Measurements from ENCODE around the gene PLPP7. TPM values are rescaled to one million over a fixed set of nuclear protein-coding genes. Genes with fewer than 3 reads are reported as not detected.
"Not testable (repeated sequence)": the region's sequence is repeated elsewhere in the genome, so short reads cannot be mapped to it uniquely, and the experiment has no call there.

Gene PLPP7
- polyA plus RNA-seq, 2 donors: 0.47 to 0.73 TPM

DNA sequence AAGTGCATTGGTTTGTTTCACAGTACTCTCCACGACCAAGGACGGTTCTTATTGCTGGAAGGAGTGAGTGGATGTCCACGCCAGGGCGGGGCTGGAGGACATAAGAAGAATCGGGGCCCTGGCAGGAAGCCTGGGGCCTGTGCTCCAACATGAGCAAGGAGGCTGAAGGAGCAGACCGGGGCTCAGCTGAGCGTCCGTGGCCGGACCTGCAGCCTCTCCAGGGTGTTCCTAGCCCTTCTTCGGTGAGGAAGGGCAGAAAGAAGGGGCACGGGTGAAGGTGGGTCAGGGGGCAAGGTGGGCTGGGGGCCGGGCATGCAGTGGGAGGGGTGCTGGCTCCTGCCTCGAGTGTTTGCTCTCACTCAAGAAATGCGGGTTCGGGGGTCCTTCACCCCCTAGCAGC lies 31.3 kb upstream of the PLPP7 start:
- Histone ChIP-seq H3K36me3 (ENCODE audit: control insufficient read depth in 2 of 2, insufficient read depth in 2 of 2, low read length in 1 of 2) (peaks cover 0 to 4% of the 10 kb centered on the region in 2 donors), H3K27me3 (ENCODE audit: control insufficient read depth in 1 of 2, insufficient read depth in 2 of 2, low read length in 2 of 2) (no peaks in the 10 kb centered on the region), H3K4me3 (ENCODE audit: low read depth in 1 of 2, low read length in 2 of 2) (no peak overlapping the region), H3K4me1 (ENCODE audit: control insufficient read depth in 2 of 2, insufficient read depth in 2 of 2, low read length in 1 of 2) (peaks cover 0 to 3% of the 10 kb centered on the region in 2 donors), H3K27ac (ENCODE audit: low read depth in 2 of 2, low read length in 1 of 2) (no peak overlapping the region), H3K9me3 (ENCODE audit: control insufficient read depth in 2 of 2, insufficient read depth in 1 of 2, low read depth in 1 of 2, low read length in 1 of 2) (no peaks in the 10 kb centered on the region)
- 77 to 78% methylated on average over 15 of the region's 15 CpGs for WGBS, 2 donors

DNA sequence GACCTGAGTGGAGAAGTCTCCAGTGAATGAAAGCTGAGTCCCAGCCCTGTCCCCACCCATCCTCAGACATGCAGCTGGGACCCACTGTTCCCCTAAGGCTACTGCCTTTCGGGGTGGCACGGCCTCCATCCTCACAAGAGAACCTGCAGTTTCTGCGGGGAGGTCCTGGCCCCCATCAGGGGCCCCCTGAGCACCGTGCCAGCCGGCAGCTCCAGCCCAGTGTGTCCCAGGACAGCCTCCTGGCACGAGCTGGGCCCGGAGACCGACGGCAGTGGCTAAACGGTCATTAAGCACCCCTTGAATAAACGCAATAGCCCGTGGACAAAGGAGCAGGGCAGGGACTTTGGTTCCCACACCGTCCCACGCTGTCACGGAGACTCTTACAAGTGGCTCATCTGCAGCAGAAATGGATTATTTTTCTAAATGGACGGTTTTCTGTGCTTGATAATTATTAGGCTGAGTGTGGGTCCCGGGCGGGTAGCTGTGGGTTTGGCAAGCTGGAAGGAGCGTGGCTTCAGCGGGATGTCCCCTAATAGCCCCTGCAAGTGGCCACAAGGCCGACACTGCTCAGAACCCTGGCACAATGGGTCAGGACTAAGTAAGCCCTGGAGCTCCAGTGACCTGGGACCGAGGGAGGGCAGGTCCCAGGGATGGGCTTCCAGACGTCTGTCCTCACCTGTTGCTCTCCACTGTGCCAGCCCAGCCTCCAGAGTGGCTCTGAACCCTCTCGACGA lies 30.7 kb upstream of the PLPP7 start:
- WGBS, 2 donors: 84 to 86% methylated on average over 25 of the region's 25 CpGs

DNA sequence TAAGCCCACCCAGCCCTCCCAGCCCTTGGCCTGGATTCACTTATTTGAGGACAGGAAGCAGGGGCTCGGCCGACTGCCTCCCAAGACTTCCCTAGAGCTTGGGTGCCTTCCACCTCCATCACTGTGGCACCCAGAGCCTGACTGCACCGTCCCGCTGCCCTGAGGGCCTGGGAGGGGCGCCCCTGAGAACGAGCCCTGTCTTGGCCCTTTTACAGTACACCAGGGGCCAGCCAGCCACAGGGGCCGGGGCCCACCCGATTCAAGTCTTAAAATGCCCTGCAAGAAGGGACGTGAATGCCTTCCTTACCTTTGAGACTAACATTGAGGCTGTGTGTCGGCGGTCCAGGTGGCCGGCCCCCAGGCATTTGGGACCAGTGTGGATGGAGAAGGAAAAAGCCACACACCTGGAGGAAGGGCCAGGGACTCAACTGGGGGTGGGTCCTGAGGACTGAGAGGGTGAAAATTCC lies 30.1 kb upstream of the PLPP7 start:
- 74 to 81% methylated on average over 12 of the region's 12 CpGs for WGBS, 2 donors
- H3K4me1 ChIP-seq (ENCODE audit: control insufficient read depth in 2 of 2, insufficient read depth in 2 of 2, low read length in 1 of 2): peaks cover 0 to 3% of the 10 kb centered on the region in 2 donors

More for the DNA sequence above, 30.7 kb upstream of the PLPP7 start:
- Histone ChIP-seq H3K27ac (ENCODE audit: low read depth in 2 of 2, low read length in 1 of 2) (no peak overlapping the region), H3K27me3 (ENCODE audit: control insufficient read depth in 1 of 2, insufficient read depth in 2 of 2, low read length in 2 of 2) (no peaks in the 10 kb centered on the region), H3K9me3 (ENCODE audit: control insufficient read depth in 2 of 2, insufficient read depth in 1 of 2, low read depth in 1 of 2, low read length in 1 of 2) (no peaks in the 10 kb centered on the region), H3K4me3 (ENCODE audit: low read depth in 1 of 2, low read length in 2 of 2) (no peak overlapping the region), H3K4me1 (ENCODE audit: control insufficient read depth in 2 of 2, insufficient read depth in 2 of 2, low read length in 1 of 2) (peaks cover 0 to 3% of the 10 kb centered on the region in 2 donors), H3K36me3 (ENCODE audit: control insufficient read depth in 2 of 2, insufficient read depth in 2 of 2, low read length in 1 of 2) (peaks cover 0 to 4% of the 10 kb centered on the region in 2 donors)

DNA sequence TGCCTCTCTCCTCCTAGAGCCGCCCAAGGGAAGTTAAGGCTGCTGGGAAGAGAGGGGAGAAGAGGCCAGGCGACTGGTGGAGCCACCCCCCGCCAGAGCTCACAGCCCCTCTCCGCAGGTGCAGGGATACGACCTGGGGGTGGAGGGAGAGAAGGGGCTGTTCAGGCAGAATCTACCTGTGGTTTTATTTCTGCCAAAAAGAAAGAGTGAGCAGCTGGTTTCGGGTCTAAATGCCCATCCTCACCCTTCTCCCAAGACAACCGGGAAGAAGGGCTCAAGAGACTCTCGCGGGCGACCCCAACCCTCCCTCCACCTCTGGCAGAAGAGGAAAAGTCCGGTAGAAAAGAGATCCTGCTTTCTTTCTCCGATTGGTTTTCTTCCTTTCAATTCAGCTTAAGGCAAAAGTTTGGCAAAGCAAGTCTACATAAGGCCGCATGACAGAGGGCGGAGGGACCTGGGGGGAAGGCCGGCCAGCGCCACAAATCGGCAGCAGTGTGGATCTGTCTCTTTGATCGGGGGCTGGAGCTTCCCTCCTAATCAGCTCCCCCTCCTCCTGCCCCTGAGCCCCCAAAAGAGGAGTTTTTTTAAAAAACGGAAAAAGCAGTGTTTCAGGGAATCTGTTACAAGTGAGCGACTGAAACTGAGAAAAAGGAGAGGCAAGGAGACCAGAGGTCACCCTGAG lies 29.5 kb upstream of the PLPP7 start:
- 84 to 85% methylated on average over 20 of the region's 20 CpGs for WGBS, 2 donors
- H3K4me1 ChIP-seq (ENCODE audit: control insufficient read depth in 2 of 2, insufficient read depth in 2 of 2, low read length in 1 of 2): peaks cover 0 to 3% of the 10 kb centered on the region in 2 donors

More for the DNA sequence above, 30.1 kb upstream of the PLPP7 start:
- Histone ChIP-seq H3K27me3 (ENCODE audit: control insufficient read depth in 1 of 2, insufficient read depth in 2 of 2, low read length in 2 of 2) (no peaks in the 10 kb centered on the region), H3K36me3 (ENCODE audit: control insufficient read depth in 2 of 2, insufficient read depth in 2 of 2, low read length in 1 of 2) (peaks cover 0 to 4% of the 10 kb centered on the region in 2 donors), H3K9me3 (ENCODE audit: control insufficient read depth in 2 of 2, insufficient read depth in 1 of 2, low read depth in 1 of 2, low read length in 1 of 2) (no peaks in the 10 kb centered on the region), H3K4me3 (ENCODE audit: low read depth in 1 of 2, low read length in 2 of 2) (no peak overlapping the region), H3K27ac (ENCODE audit: low read depth in 2 of 2, low read length in 1 of 2) (no peak overlapping the region)

DNA sequence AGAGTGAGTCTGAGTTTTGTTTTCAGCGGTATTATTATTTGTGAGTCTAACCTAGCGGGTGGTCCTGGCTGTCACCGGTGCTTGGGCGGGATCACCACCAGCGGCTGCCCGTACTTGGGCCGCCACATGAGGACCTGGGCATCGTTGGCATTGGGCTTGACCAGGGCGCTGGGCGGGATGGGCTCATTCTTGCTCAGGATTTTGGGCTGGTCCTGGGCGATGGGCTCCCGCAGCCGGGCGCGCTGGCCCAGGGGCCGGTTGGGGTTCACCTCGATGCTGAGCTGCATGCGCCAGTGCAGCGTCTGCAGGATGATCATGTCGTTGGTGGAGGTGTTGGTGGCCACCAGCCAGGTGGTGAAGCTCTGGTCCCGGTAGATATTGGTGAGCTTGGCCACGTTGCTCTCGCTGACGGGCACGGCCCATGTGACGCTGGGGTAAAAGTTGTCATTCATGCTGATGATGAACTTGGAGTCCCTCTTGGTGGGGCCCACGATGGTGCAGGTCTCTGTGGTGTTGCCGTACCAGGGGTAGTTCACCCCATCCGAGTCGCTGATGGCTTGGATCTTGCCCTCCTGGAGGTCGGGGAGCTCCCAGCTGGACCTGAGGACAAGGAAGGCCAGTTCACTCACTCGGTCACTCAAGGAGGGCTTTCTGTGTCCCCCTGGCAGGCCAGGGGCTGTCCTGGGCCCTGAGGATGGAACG lies 28.6 kb upstream of the PLPP7 start:
- 94 to 95% methylated on average over 33 of the region's 33 CpGs for WGBS, 2 donors
- Histone ChIP-seq H3K36me3 (ENCODE audit: control insufficient read depth in 2 of 2, insufficient read depth in 2 of 2, low read length in 1 of 2) (peaks cover 0 to 4% of the 10 kb centered on the region in 2 donors), H3K4me3 (ENCODE audit: low read depth in 1 of 2, low read length in 2 of 2) (no peak overlapping the region), H3K27ac (ENCODE audit: low read depth in 2 of 2, low read length in 1 of 2) (no peak overlapping the region), H3K9me3 (ENCODE audit: control insufficient read depth in 2 of 2, insufficient read depth in 1 of 2, low read depth in 1 of 2, low read length in 1 of 2) (no peaks in the 10 kb centered on the region), H3K4me1 (ENCODE audit: control insufficient read depth in 2 of 2, insufficient read depth in 2 of 2, low read length in 1 of 2) (peaks cover 0 to 7% of the 10 kb centered on the region in 2 donors), H3K27me3 (ENCODE audit: control insufficient read depth in 1 of 2, insufficient read depth in 2 of 2, low read length in 2 of 2) (no peaks in the 10 kb centered on the region)

More for the DNA sequence above, 29.5 kb upstream of the PLPP7 start:
- H3K36me3 ChIP-seq (ENCODE audit: control insufficient read depth in 2 of 2, insufficient read depth in 2 of 2, low read length in 1 of 2): peaks cover 0 to 4% of the 10 kb centered on the region in 2 donors
- H3K27ac ChIP-seq (ENCODE audit: low read depth in 2 of 2, low read length in 1 of 2): no peak overlapping the region
- no peak overlapping the region for H3K4me3 ChIP-seq (ENCODE audit: low read depth in 1 of 2, low read length in 2 of 2)
- no peaks in the 10 kb centered on the region for H3K9me3 ChIP-seq (ENCODE audit: control insufficient read depth in 2 of 2, insufficient read depth in 1 of 2, low read depth in 1 of 2, low read length in 1 of 2)
- no peaks in the 10 kb centered on the region for H3K27me3 ChIP-seq (ENCODE audit: control insufficient read depth in 1 of 2, insufficient read depth in 2 of 2, low read length in 2 of 2)

DNA sequence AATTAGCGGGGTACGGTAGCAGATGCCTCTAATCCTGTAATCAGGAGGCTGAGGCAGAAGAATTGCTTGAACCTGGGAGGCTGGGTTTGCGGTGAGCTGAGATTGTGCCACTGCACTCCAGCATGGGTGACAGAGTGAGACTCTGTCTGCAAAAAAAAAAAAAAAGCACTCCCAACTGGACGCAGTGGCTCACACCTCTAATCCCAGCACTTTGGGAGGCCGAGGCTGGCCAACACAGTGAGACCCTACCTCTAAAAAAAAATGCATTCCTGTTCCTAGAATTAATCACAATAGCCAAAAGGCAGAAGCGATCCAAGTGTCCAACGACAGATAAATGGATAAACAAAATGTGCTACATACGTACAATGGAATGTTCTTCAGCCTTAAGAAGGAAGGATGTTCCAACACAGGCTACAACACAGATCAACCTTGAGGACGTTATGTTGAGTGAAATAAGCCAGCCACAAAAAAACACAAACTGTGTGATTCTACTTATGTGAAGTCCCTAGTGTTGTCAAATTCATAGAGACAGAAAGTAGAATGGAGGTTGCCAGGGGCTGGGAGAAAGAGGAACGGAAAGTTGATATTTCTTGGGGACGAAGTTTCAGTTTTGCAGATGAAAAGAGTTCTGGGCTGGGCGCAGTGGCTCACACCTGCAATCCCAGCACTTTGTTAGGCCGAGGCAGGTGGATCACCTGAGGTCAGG lies 27.0 kb upstream of the PLPP7 start:
- 81 to 83% methylated on average over 13 of the region's 13 CpGs for WGBS, 2 donors
- H3K4me1 ChIP-seq (ENCODE audit: control insufficient read depth in 2 of 2, insufficient read depth in 2 of 2, low read length in 1 of 2): peaks cover 0 to 10% of the 10 kb centered on the region in 2 donors
- peaks cover 0 to 4% of the 10 kb centered on the region in 2 donors for H3K36me3 ChIP-seq (ENCODE audit: control insufficient read depth in 2 of 2, insufficient read depth in 2 of 2, low read length in 1 of 2)
- H3K27me3 ChIP-seq (ENCODE audit: control insufficient read depth in 1 of 2, insufficient read depth in 2 of 2, low read length in 2 of 2): no peaks in the 10 kb centered on the region
- H3K9me3 ChIP-seq (ENCODE audit: control insufficient read depth in 2 of 2, insufficient read depth in 1 of 2, low read depth in 1 of 2, low read length in 1 of 2): no peaks in the 10 kb centered on the region
- no peak overlapping the region for H3K4me3 ChIP-seq (ENCODE audit: low read depth in 1 of 2, low read length in 2 of 2)
- H3K27ac ChIP-seq (ENCODE audit: low read depth in 2 of 2, low read length in 1 of 2): no peak overlapping the region

DNA sequence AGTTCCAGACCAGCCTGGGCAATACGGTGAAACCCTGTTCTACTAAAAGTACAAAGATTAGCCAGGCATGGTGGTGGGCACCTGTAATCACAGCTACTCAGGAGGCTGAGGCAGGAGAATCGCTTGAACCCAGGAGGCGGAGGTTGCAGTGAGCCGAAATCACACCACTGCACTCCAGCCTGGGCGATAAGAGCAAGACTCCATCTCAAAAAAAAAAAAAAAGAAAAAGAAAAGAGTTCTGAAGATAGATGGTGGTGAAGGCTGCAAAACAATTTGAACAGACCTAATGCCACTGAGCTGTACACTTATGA lies 26.5 kb upstream of the PLPP7 start:
- not testable (repeated sequence) for H3K27me3 ChIP-seq (ENCODE audit: control insufficient read depth in 1 of 2, insufficient read depth in 2 of 2, low read length in 2 of 2); H3K4me1 ChIP-seq (ENCODE audit: control insufficient read depth in 2 of 2, insufficient read depth in 2 of 2, low read length in 1 of 2); H3K27ac ChIP-seq (ENCODE audit: low read depth in 2 of 2, low read length in 1 of 2); H3K9me3 ChIP-seq (ENCODE audit: control insufficient read depth in 2 of 2, insufficient read depth in 1 of 2, low read depth in 1 of 2, low read length in 1 of 2); H3K4me3 ChIP-seq (ENCODE audit: low read depth in 1 of 2, low read length in 2 of 2); H3K36me3 ChIP-seq (ENCODE audit: control insufficient read depth in 2 of 2, insufficient read depth in 2 of 2, low read length in 1 of 2)
- 88 to 94% methylated on average over 5 of the region's 5 CpGs for WGBS, 2 donors

DNA sequence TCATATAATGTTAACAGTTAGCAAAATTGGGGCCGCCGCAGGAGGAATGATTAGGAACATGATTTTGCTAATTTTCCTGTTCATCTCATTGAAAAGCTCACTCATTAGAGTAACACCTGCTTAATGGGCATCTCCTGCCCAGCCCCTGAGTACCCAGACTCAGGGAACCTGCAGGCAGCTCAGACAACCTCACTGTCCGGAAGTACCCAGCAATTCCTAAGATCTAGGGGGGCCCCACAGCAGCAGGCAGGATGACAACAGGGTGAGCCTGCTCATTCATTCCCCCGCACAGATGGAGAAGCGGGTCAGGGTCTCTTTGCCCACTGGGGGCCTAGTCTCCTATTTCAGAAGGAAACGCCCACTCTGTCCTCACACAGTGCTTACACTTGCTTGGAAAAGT lies 25.8 kb upstream of the PLPP7 start:
- Histone ChIP-seq H3K27ac (ENCODE audit: low read depth in 2 of 2, low read length in 1 of 2) (no peak overlapping the region), H3K9me3 (ENCODE audit: control insufficient read depth in 2 of 2, insufficient read depth in 1 of 2, low read depth in 1 of 2, low read length in 1 of 2) (no peaks in the 10 kb centered on the region), H3K4me3 (ENCODE audit: low read depth in 1 of 2, low read length in 2 of 2) (no peak overlapping the region), H3K36me3 (ENCODE audit: control insufficient read depth in 2 of 2, insufficient read depth in 2 of 2, low read length in 1 of 2) (peaks cover 0 to 4% of the 10 kb centered on the region in 2 donors), H3K4me1 (ENCODE audit: control insufficient read depth in 2 of 2, insufficient read depth in 2 of 2, low read length in 1 of 2) (peaks cover 0 to 10% of the 10 kb centered on the region in 2 donors), H3K27me3 (ENCODE audit: control insufficient read depth in 1 of 2, insufficient read depth in 2 of 2, low read length in 2 of 2) (no peaks in the 10 kb centered on the region)
- WGBS, 2 donors: 90 to 93% methylated on average over 6 of the region's 6 CpGs

DNA sequence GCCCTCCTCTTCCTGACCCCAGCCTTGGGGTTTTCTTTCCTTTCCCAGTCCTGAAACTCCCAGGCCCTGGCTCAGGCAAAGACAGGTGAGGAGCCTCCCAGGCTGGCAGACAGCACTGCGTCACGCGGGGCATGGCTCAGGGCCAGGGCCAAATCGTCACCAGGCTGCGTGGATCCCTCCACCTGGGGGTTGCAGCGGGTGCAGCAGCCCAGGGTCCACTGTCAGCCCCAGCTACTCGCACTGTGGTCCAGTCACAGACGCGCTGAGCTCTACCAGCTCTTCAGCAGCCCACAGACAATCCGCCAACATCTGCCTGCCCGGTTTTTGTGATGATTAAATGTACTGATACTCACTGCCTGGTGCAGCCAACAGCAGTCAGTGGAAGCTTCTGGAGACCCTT lies 25.3 kb upstream of the PLPP7 start:
- no peaks in the 10 kb centered on the region for H3K27me3 ChIP-seq (ENCODE audit: control insufficient read depth in 1 of 2, insufficient read depth in 2 of 2, low read length in 2 of 2)
- peaks cover 0 to 10% of the 10 kb centered on the region in 2 donors for H3K4me1 ChIP-seq (ENCODE audit: control insufficient read depth in 2 of 2, insufficient read depth in 2 of 2, low read length in 1 of 2)
- WGBS, 2 donors: 65 to 66% methylated on average over 11 of the region's 11 CpGs
- no peaks in the 10 kb centered on the region for H3K9me3 ChIP-seq (ENCODE audit: control insufficient read depth in 2 of 2, insufficient read depth in 1 of 2, low read depth in 1 of 2, low read length in 1 of 2)
- no peak overlapping the region for H3K27ac ChIP-seq (ENCODE audit: low read depth in 2 of 2, low read length in 1 of 2)
- peaks cover 0 to 4% of the 10 kb centered on the region in 2 donors for H3K36me3 ChIP-seq (ENCODE audit: control insufficient read depth in 2 of 2, insufficient read depth in 2 of 2, low read length in 1 of 2)
- H3K4me3 ChIP-seq (ENCODE audit: low read depth in 1 of 2, low read length in 2 of 2): no peak overlapping the region
